Activated naive CD8-positive, alpha-beta T cell treated with anti-CD3 and anti-CD28 coated beads for 36 hours (primary cell): ENCODE results near the gene ARPC3. TPM values are rescaled to one million over a fixed set of nuclear protein-coding genes. Genes with fewer than 3 reads are reported as not detected.
"Not testable (repeated sequence)": the region's sequence is repeated elsewhere in the genome, so short reads cannot be mapped to it uniquely, and the experiment has no call there.

Experiments
- DNase-seq: peaks from one replicate; pipeline ENCODE4 v3.0.0; 2021
- H3K27ac Mint-ChIP-seq: one replicate; pipeline ENCODE4 v1.8.0; 2022; ENCODE audit warnings: mild to moderate bottlenecking, moderate library complexity, mixed read lengths
- H3K27me3 Mint-ChIP-seq: one replicate; pipeline ENCODE4 v1.8.0; 2022; ENCODE audit warnings: mild to moderate bottlenecking, mixed read lengths
- H3K36me3 Mint-ChIP-seq: one replicate; pipeline ENCODE4 v1.8.0; 2021; ENCODE audit warnings: mild to moderate bottlenecking, mixed read lengths
- H3K4me1 Mint-ChIP-seq: one replicate; pipeline ENCODE4 v1.8.0; 2021; ENCODE audit warnings: mixed read lengths
- H3K4me3 Mint-ChIP-seq: one replicate; pipeline ENCODE4 v1.8.0; 2022; ENCODE audit warnings: mild to moderate bottlenecking, moderate library complexity, mixed read lengths
- H3K9me3 Mint-ChIP-seq: one replicate; pipeline ENCODE4 v1.8.0; 2022; ENCODE audit warnings: mixed read lengths
- total RNA-seq, 2 experiments: library from RNA; stranded (reverse); gene quantifications; one replicate each; pipeline ENCODE4 v1.2.3, GENCODE V29; 2021

Gene ARPC3
- total RNA-seq, 2 experiments from 2014 or later = 273 to 284 TPM

GRCh38 chr12:110431957-110432587 lies 18.1 kb downstream of the ARPC3 start:
- Mint-ChIP-seq H3K4me1 (peaks cover 6% of the 10 kb centered on the region), H3K9me3 (no peaks in the 10 kb centered on the region), H3K27ac (peak overlapping the region; percentile 5), H3K4me3 (no peak overlapping the region), H3K36me3 (peaks cover 10% of the 10 kb centered on the region), H3K27me3 (no peaks in the 10 kb centered on the region)
- peak; percentile 21 for DNase-seq

- H3K4me1 Mint-ChIP-seq, H3K27ac Mint-ChIP-seq, H3K27me3 Mint-ChIP-seq, DNase-seq, H3K9me3 Mint-ChIP-seq, H3K4me3 Mint-ChIP-seq, H3K36me3 Mint-ChIP-seq: not testable (repeated sequence)
Observed at GRCh38 chr12:110429676-110430075, 20.5 kb downstream of the ARPC3 start.

- H3K27ac Mint-ChIP-seq = no peak overlapping the region
- no peak overlapping the region for H3K4me3 Mint-ChIP-seq
- no peaks in the 10 kb centered on the region for H3K27me3 Mint-ChIP-seq
Observed at GRCh38 chr12:110426406-110426805, 23.7 kb downstream of the ARPC3 start.

GRCh38 chr12:110424237-110424636 lies 25.9 kb downstream of the ARPC3 start:
- no peaks in the 10 kb centered on the region for H3K36me3 Mint-ChIP-seq
- H3K27me3 Mint-ChIP-seq = no peaks in the 10 kb centered on the region
- no peak for DNase-seq
- no peak overlapping the region for H3K4me3 Mint-ChIP-seq
- H3K27ac Mint-ChIP-seq = no peak overlapping the region
- H3K4me1 Mint-ChIP-seq = no peaks in the 10 kb centered on the region
- H3K9me3 Mint-ChIP-seq = no peaks in the 10 kb centered on the region

More at GRCh38 chr12:110426406-110426805, 23.7 kb downstream of the ARPC3 start:
- H3K4me1 Mint-ChIP-seq = peaks cover 2% of the 10 kb centered on the region
- H3K36me3 Mint-ChIP-seq = no peaks in the 10 kb centered on the region
- H3K9me3 Mint-ChIP-seq = no peaks in the 10 kb centered on the region
- DNase-seq = no peak

- Mint-ChIP-seq H3K36me3 (no peaks in the 10 kb centered on the region), H3K4me1 (peaks cover 1% of the 10 kb centered on the region), H3K27me3 (peaks cover 6% of the 10 kb centered on the region), H3K4me3 (no peak overlapping the region), H3K27ac (no peak overlapping the region), H3K9me3 (no peaks in the 10 kb centered on the region)
- DNase-seq = no peak
Observed at GRCh38 chr12:110421701-110422100, 28.4 kb downstream of the ARPC3 start.

GRCh38 chr12:110421159-110421661 lies 28.9 kb downstream of the ARPC3 start:
- H3K9me3 Mint-ChIP-seq = no peaks in the 10 kb centered on the region
- DNase-seq = no peak
- H3K4me3 Mint-ChIP-seq = no peak overlapping the region
- no peaks in the 10 kb centered on the region for H3K36me3 Mint-ChIP-seq
- H3K27me3 Mint-ChIP-seq = peaks cover 6% of the 10 kb centered on the region
- no peak overlapping the region for H3K27ac Mint-ChIP-seq
- peaks cover 1% of the 10 kb centered on the region for H3K4me1 Mint-ChIP-seq

GRCh38 chr12:110420644-110421043 lies 29.5 kb downstream of the ARPC3 start:
- H3K27ac Mint-ChIP-seq, DNase-seq, H3K4me3 Mint-ChIP-seq, H3K4me1 Mint-ChIP-seq, H3K9me3 Mint-ChIP-seq, H3K36me3 Mint-ChIP-seq, H3K27me3 Mint-ChIP-seq: not testable (repeated sequence)

GRCh38 chr12:110417113-110417512 lies 33.0 kb downstream of the ARPC3 start:
- H3K9me3 Mint-ChIP-seq, DNase-seq, H3K4me3 Mint-ChIP-seq, H3K27ac Mint-ChIP-seq, H3K27me3 Mint-ChIP-seq, H3K36me3 Mint-ChIP-seq, H3K4me1 Mint-ChIP-seq: not testable (repeated sequence)

GRCh38 chr12:110410086-110410485 lies 40.1 kb downstream of the ARPC3 start:
- H3K9me3 Mint-ChIP-seq, H3K4me3 Mint-ChIP-seq, H3K36me3 Mint-ChIP-seq, H3K4me1 Mint-ChIP-seq, DNase-seq, H3K27me3 Mint-ChIP-seq, H3K27ac Mint-ChIP-seq: not testable (repeated sequence)

GRCh38 chr12:110405126-110405662 lies 44.9 kb downstream of the ARPC3 start:
- H3K4me3 Mint-ChIP-seq, H3K27me3 Mint-ChIP-seq, DNase-seq, H3K27ac Mint-ChIP-seq, H3K9me3 Mint-ChIP-seq: not testable (repeated sequence)
- Mint-ChIP-seq H3K36me3 (peaks cover 22% of the 10 kb centered on the region), H3K4me1 (peaks cover 24% of the 10 kb centered on the region)

- Mint-ChIP-seq H3K27me3 (no peaks in the 10 kb centered on the region), H3K4me1 (peaks cover 28% of the 10 kb centered on the region), H3K27ac (peak overlapping the region; percentile 99), H3K9me3 (no peaks in the 10 kb centered on the region), H3K4me3 (peak overlapping the region; percentile 99), H3K36me3 (peaks cover 28% of the 10 kb centered on the region)
- DNase-seq = peak; percentile 78
Observed at GRCh38 chr12:110403976-110404682, 46.0 kb downstream of the ARPC3 start.

GRCh38 chr12:110403146-110403975 lies 46.8 kb downstream of the ARPC3 start, which contains the start of gene ANAPC7:
ANAPC7 (minus strand) TSS chr12:110403708; CDS start chr12:110403627, 81 bp downstream.
- DNase-seq = peak; percentile 87
- peak within 1 kb of the TSS; percentile 99 for H3K27ac Mint-ChIP-seq
- peaks cover 28% of the 10 kb centered on the region for H3K36me3 Mint-ChIP-seq
- no peaks in the 10 kb centered on the region for H3K27me3 Mint-ChIP-seq
- H3K9me3 Mint-ChIP-seq = no peaks in the 10 kb centered on the region
- H3K4me1 Mint-ChIP-seq = peaks cover 28% of the 10 kb centered on the region
- H3K4me3 Mint-ChIP-seq = peak within 1 kb of the TSS; percentile 99
